Heart right ventricle (tissue), 16 donors: Measurements from ENCODE around the gene PMVK. TPM values are rescaled to one million over a fixed set of nuclear protein-coding genes. Genes with fewer than 3 reads are reported as not detected.
A peak's percentile ranks its signal among the peaks of the same experiment; 100 is the strongest.

Experiments used
- ATAC-seq, 8 donors: fragments of 200-7000 bp; cut with Tn5 transposase; one replicate each; pipeline ENCODE4 v1.9.1; 2020; ENCODE audit warnings: mild to moderate bottlenecking in 8 of 8, moderate library complexity in 8 of 8, moderate number of reproducible peaks in 1 of 8
- DNase-seq, 2 donors: peaks; one replicate each; pipeline ENCODE4 v3.0.0-alpha.2; 2020
- H3K27ac ChIP-seq, 10 donors: fragments of 200-600 bp; sonication (generic) in 2 of 10; one replicate each; pipeline versions ENCODE4 v1.5.0 to v1.8.0; 2020 to 2022; ENCODE audit warnings: mild to moderate bottlenecking in 3 of 10
- H3K27me3 ChIP-seq, 7 donors: fragments of 200-600 bp; one replicate each; pipeline ENCODE4 v1.8.0; 2021 to 2022; ENCODE audit warnings: mild to moderate bottlenecking in 2 of 7
- H3K36me3 ChIP-seq, 9 donors: fragments of 200-600 bp; sonication (generic) in 1 of 9; one replicate each; pipeline versions ENCODE4 v1.5.0 to v1.8.0; 2020 to 2022; ENCODE audit warnings: mild to moderate bottlenecking in 2 of 9
- H3K4me1 ChIP-seq, 9 donors: fragments of 200-600 bp; sonication (generic) in 1 of 9; one replicate each; pipeline versions ENCODE4 v1.5.0 to v1.8.0; 2020 to 2022; ENCODE audit warnings: mild to moderate bottlenecking in 4 of 9
- H3K4me3 ChIP-seq, 10 donors: fragments of 200-600 bp; sonication (generic) in 2 of 10; one replicate each; pipeline versions ENCODE4 v1.5.0 to v1.8.0; 2020 to 2022; ENCODE audit warnings: mild to moderate bottlenecking in 7 of 10, moderate library complexity in 2 of 10
- H3K9me3 ChIP-seq, 11 donors: fragments of 200-600 bp in 10 of 11; sonication (generic) in 2 of 11; one replicate each; pipeline versions ENCODE4 v1.5.0 to v1.8.0; 2013 to 2022; ENCODE audit warnings: mild to moderate bottlenecking in 2 of 11, control low read depth in 1 of 11, moderate library complexity in 1 of 11
- WGBS, 2 donors: extraction: QIAGEN DNeasy Blood & Tissue Kit; methylation state at CpG; one replicate each; pipeline ENCODE4 v1.1.7; 2013; ENCODE audit warnings: inconsistent platforms in 1 of 2; 5-methylcytosine and 5-hydroxymethylcytosine counted together
- intact Hi-C, 10 donors: fragments of 100-400 bp; cut with DNase I; formaldehyde crosslinking; loops; one replicate each; pipeline versions ENCODE4 v1.11.1 to v1.14.2; 2022
- polyA plus RNA-seq, 2 donors: library from polyadenylated mRNA; stranded (reverse); fragments of 200-250 nt; gene quantifications; one replicate each; pipeline ENCODE4 v1.2.3, GENCODE V29; 2013
- total RNA-seq, 10 donors: library from RNA; stranded (reverse); fragmentation: NEBNext Ultra II Directional in 3 of 10; extraction: Animal tissue kit (Norgen Biotek cat#: 25700) in 3 of 10; gene quantifications; one replicate each; pipeline versions ENCODE4 v1.2.1 to v1.2.4, GENCODE V29; 2021 to 2023
- TF ChIP-seq, protein P1 (sequence below), 9 donors: fragments of 200-600 bp; sonication (generic) in 2 of 9; IDR thresholded peaks; one replicate each; pipeline versions ENCODE4 v1.5.0 to v1.8.0; 2021 to 2022; ENCODE audit warnings: antibody characterized with exemption in 9 of 9, mild to moderate bottlenecking in 5 of 9, moderate library complexity in 1 of 9
- donor health status: Arrhythmogenic right ventricular cardiomyopathy.
- donor health status: ischemic (EF 13 %, LVEDD 7.1; RV severe dilation, severe dysfunction).
- donor health status: healthy with polysubstance abuse.
- donor health status: DM: no; HTN: yes; CAD: no.
- donor health status: DM: no; HTN: no; CAD: no.
- donor health status: ischemic (EF 25% LVEDD 6.9; RV normal size, moderate dysfunction).
- donor health status: ischemic (EF 25% LVEDD 5.7; RV mildly dilated, moderate dysfunction).
- donor health status: healthy.
- donor health status: DM: yes; HTN: yes; CAD: no.
- donor health status: Ischemic cardiomyopathy.
- donor health status: ischemic (EF 35%, LVEDD 5.7; RV mildly dilated, moderate dysfunction).
- donor health status: nonischemic (EF 11% LVEDD 7.7; RV severe dilation, severe dysfunction).
- donor health status: DM: yes; HTN: yes; CAD: no.
- donor health status: PGD.
- donor health status: ischemic (EF 29% LVEDD 5.4; RV normal size, mild dysfunction).
- donor health status: nonischemic (EF 23%, LVEDD 6.1; RV moderate dilation, normal function).

Gene PMVK
- total and polyA plus RNA-seq, 12 donors = 29.9 to 66.4 (median 40.5) TPM

GRCh38 chr1:154962795-154963330 is 26.3 kb upstream of the PMVK start:
- no peak for DNase-seq
- Histone ChIP-seq H3K27me3 (no peaks in the 10 kb centered on the region), H3K4me1 (peaks cover 12 to 51% (median 37%) of the 10 kb centered on the region in 9 donors), H3K4me3 (peak overlapping the region in 8 of 10 donors; percentile 81 to 99 (median 90)), H3K36me3 (peaks cover 0 to 73% (median 56%) of the 10 kb centered on the region in 9 donors), H3K27ac (peak overlapping the region in 8 of 10 donors; percentile 96 to 100 (median 98)), H3K9me3 (no peaks in the 10 kb centered on the region)
- 63 to 72% methylated on average over 6 of the region's 6 CpGs for WGBS, 2 donors
- intact Hi-C loops = loop anchor here in 7 of 10 donors (5.0 kb wide), 3 partner anchors 34 to 54 kb away; partner anchors contain the start of gene ZBTB7B (in 1 of the 7)
- ATAC-seq = no peak
- TF ChIP-seq, protein P1, sequence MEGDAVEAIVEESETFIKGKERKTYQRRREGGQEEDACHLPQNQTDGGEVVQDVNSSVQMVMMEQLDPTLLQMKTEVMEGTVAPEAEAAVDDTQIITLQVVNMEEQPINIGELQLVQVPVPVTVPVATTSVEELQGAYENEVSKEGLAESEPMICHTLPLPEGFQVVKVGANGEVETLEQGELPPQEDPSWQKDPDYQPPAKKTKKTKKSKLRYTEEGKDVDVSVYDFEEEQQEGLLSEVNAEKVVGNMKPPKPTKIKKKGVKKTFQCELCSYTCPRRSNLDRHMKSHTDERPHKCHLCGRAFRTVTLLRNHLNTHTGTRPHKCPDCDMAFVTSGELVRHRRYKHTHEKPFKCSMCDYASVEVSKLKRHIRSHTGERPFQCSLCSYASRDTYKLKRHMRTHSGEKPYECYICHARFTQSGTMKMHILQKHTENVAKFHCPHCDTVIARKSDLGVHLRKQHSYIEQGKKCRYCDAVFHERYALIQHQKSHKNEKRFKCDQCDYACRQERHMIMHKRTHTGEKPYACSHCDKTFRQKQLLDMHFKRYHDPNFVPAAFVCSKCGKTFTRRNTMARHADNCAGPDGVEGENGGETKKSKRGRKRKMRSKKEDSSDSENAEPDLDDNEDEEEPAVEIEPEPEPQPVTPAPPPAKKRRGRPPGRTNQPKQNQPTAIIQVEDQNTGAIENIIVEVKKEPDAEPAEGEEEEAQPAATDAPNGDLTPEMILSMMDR (IDR thresholded peaks at IDR 0.05) = no peak

GRCh38 chr1:154962156-154962749 is 25.7 kb upstream of the PMVK start:
- peaks cover 0 to 69% (median 50%) of the 10 kb centered on the region in 9 donors for H3K36me3 ChIP-seq
- ATAC-seq (peak in 6 of 8 donors; percentile 9 to 25 (median 23)), DNase-seq (no peak)
- intact Hi-C loops = loop anchor here in 7 of 10 donors (5.0 kb wide), 3 partner anchors 35 to 55 kb away; partner anchors contain the start of gene ZBTB7B (in 1 of the 7)
- H3K27ac ChIP-seq = peak overlapping the region; percentile 96 to 100 (median 99)
- peaks cover 12 to 49% (median 32%) of the 10 kb centered on the region in 9 donors for H3K4me1 ChIP-seq
- WGBS, 2 donors = 4 to 5% methylated on average over 25 of the region's 25 CpGs
- TF ChIP-seq, protein P1 (IDR thresholded peaks at IDR 0.05) = no peak
- peak overlapping the region; percentile 81 to 99 (median 90) for H3K4me3 ChIP-seq
- no peaks in the 10 kb centered on the region for H3K27me3 ChIP-seq
- no peaks in the 10 kb centered on the region for H3K9me3 ChIP-seq

DNA sequence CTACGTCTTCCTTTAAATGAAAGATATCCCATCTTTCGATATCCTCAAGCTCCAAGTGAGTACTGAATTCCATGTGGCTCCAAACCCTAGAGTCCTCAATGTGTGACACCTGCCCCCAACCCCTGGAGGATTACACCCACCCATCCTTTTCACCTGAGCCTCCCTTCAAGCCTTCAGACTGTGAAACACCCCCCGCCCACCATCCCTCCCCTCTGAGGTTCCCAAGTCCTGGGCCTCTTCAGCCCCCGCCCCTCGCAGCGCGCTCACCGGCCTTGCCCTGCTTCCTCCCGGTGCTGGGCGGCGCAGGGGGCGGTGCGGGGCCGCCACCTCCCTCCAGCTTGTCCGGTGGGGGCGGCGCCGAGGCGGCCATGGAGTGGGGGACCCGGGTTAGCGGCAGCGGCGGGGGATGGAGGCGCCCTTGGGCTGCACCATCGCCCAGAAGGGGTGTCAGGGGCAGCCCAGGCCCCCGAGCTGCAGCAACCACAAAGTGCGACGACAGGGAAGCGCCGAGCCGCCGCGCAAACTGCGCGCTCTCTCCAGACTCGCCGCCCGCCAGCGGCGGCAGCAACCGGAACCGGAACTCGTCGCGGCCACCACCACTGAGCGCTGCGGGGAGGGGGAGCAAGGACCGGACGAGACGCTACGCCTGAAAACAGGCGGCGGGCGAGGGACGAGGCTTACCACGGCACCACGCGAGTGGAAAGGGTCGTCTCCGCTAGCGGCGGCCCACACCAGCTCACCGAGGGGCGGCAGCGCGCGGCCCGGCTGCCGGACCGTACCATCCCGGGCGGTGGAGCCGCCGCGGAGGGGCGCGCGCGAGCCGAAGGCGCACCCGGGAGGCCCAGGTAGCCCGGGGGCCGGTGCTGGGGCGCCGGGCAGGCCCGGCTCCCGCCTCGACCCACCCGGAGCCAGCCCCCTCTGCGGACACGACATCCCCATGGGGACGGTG is 25.0 kb upstream of the PMVK start, which contains the start of gene PYGO2:
TSS of gene PYGO2 (minus strand) at position 576 of the 949 bp plus-strand sequence. CDS start at position 370, 206 bp downstream.
- Histone ChIP-seq H3K36me3 (peaks cover 0 to 61% (median 42%) of the 10 kb centered on the region in 9 donors), H3K27ac (peak within 1 kb of the TSS; percentile 96 to 100 (median 99)), H3K4me3 (peak within 1 kb of the TSS; percentile 81 to 99 (median 90)), H3K27me3 (no peaks in the 10 kb centered on the region), H3K9me3 (no peaks in the 10 kb centered on the region), H3K4me1 (peaks cover 14 to 49% (median 33%) of the 10 kb centered on the region in 9 donors)
- TF ChIP-seq, protein P1 (IDR thresholded peaks at IDR 0.05) = peak; percentile 41 to 80 (median 62)
- ATAC-seq (peak; percentile 84 to 90 (median 86)), DNase-seq (peak; percentile 83 to 84)
- intact Hi-C loops = loop anchor here in 7 of 10 donors (2.0 to 5.0 kb wide), 4 partner anchors 36 to 56 kb away; partner anchors contain the start of gene ZBTB7B (in 1 of the 7)
- WGBS, 2 donors = 0% methylated on average over 71 to 93 of the region's 93 CpGs
